Upper lobe of left lung (tissue), 4 donors: ENCODE data around the gene ZNRF4.

ENCODE experiments used
- CTCF ChIP-seq, 6 experiments: fragments of 450-650 bp in 4 of 6; fragments of 200-600 bp in 2 of 6; sonication (generic) in 2 of 6; IDR thresholded peaks; one replicate each; pipeline ENCODE4 v1.5.1; 2016 to 2019; ENCODE audit warnings: antibody characterized with exemption in 6 of 6
- EP300 ChIP-seq, 4 donors: sonication (generic); formaldehyde crosslinking; IDR thresholded peaks; one replicate each; pipeline ENCODE4 v1.5.1; 2017; ENCODE audit warnings: antibody characterized with exemption in 4 of 4, control low read depth in 2 of 4
- POLR2A ChIP-seq, 4 donors: fragments of 450-650 bp; IDR thresholded peaks; one replicate each; pipeline ENCODE4 v1.5.1; 2016 to 2017; ENCODE audit warnings: antibody characterized with exemption in 4 of 4, mild to moderate bottlenecking in 2 of 4
- POLR2AphosphoS5 ChIP-seq, 2 donors: sonication (generic); formaldehyde crosslinking; IDR thresholded peaks; one replicate each; pipeline ENCODE4 v1.5.1; 2017; ENCODE audit warnings: antibody characterized with exemption in 2 of 2

GRCh38 chr19:5478925-5479588 is 23.8 kb downstream of the ZNRF4 start:
- TF ChIP-seq CTCF (IDR thresholded peaks at IDR 0.05) (no peak), EP300 (IDR thresholded peaks at IDR 0.05) (no peak), POLR2AphosphoS5 (IDR thresholded peaks at IDR 0.05) (no peak), POLR2A (IDR thresholded peaks at IDR 0.05) (no peak)
